Motor neuron (in vitro differentiated cells): Measurements from ENCODE around the gene TTLL8. TPM values are rescaled to one million over a fixed set of nuclear protein-coding genes. Genes with fewer than 3 reads are reported as not detected.

ENCODE experiments used
- ATAC-seq, 8 experiments: fragments of 200-7000 bp; cut with Tn5 transposase; replicated peaks in 6 of 8; 2 replicates each; pipeline ENCODE4 v1.8.0; 2021; ENCODE audit warnings: mild to moderate bottlenecking in 8 of 8, moderate library complexity in 8 of 8
- H3K27ac ChIP-seq, 2 donors: fragments of 250-450 bp; sonication (Bioruptor Pico); 2 replicates each; pipeline ENCODE4 v1.9.0; 2021; ENCODE audit warnings: antibody characterized with exemption in 2 of 2, mild to moderate bottlenecking in 2 of 2, moderate library complexity in 1 of 2
- H3K4me1 ChIP-seq, 2 donors: fragments of 250-450 bp; sonication (Bioruptor Pico); replicated peaks in 1 of 2; 2 replicates each; pipeline ENCODE4 v1.6.1; 2021; ENCODE audit warnings: antibody characterized with exemption in 2 of 2, mild to moderate bottlenecking in 2 of 2, moderate library complexity in 1 of 2
- H3K4me3 ChIP-seq, 5 donors: fragments of 250-450 bp; sonication (Bioruptor Pico); 2 replicates each; pipeline ENCODE4 v1.9.0; 2021; ENCODE audit warnings: antibody characterized with exemption in 5 of 5, mild to moderate bottlenecking in 5 of 5, moderate library complexity in 4 of 5
- WGBS, 10 experiments: fragments of 450-650 bp; shearing (Covaris generic); methylation state at CpG; one replicate each; pipeline ENCODE4 v1.0.0; 2022; 5-methylcytosine and 5-hydroxymethylcytosine counted together
- in situ Hi-C, 9 experiments: fragments of 400-800 bp; cut with MboI; loops; one replicate each; pipeline ENCODE4 v1.15.0; 2021; ENCODE audit warnings: low sequenced_read_pairs in 9 of 9, low pct_unique_long_range_greater_than_20kb in 2 of 9; ENCODE audit not compliant: unreplicated experiment in 9 of 9
- total RNA-seq, 8 experiments: library from RNA; unstranded; fragments of 300-600 nt; gene quantifications; 2 replicates each; pipeline versions ENCODE4 v1.2.3 to v1.2.4, GENCODE V29; 2022

TTLL8 gene
- total RNA-seq, 8 experiments from 2014 or later = 0.09 to 0.17 TPM; not detected in 6

GRCh38 chr22:49979587-49980264, 78.4 kb downstream of the TTLL8 start:
- peak in 2 of 8 experiments; percentile 7 to 17 for ATAC-seq
- H3K4me1 ChIP-seq = no peaks in the 10 kb centered on the region
- in situ Hi-C loops = no loop called here
- no peak overlapping the region for H3K27ac ChIP-seq
- 30 to 93% (median 52%) methylated on average over 3 to 7 of the region's 7 CpGs for WGBS, 10 experiments
- H3K4me3 ChIP-seq = no peak overlapping the region

GRCh38 chr22:49977578-49977977, 80.5 kb downstream of the TTLL8 start:
- in situ Hi-C loops = no loop called here
- ATAC-seq = no peak
- 54 to 100% (median 64%) methylated on average over 2 to 12 of the region's 14 CpGs; no CpG with 5 or more reads in 2 of the 10 experiments for WGBS, 10 experiments

DNA sequence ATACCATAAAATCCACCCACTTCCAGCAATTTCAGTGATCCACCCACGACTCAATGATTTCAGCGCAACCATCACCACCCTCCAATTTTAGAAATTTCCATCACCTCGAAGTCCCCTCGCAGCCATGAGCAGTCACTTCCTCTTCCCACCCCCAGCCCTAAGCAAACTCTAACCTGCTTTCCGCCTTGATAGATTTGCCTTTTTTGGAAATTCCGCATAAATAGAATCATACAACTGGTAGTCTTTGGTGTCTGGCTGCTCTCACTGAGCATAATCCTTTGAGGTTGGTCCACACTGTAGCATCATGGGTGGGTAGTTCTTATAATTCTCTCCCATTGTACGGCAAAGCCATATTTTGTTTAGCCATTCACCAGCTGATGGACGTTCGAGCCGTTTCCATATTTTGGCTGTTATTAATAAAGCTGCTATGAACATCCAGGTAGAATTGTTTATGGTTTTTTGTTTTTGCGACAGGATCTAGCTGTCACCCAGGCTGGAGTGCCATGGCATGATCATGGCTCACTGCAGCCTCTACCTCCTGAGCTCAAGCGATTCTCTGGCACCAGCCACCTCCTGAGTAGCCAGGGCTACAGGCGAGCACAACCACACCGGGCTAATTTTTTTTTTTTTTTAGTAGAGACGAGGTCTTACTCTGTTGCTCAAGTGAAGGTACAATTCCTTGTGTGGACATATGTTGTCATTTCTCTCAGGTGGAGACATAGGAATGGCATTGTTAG, 81.5 kb downstream of the TTLL8 start:
- ATAC-seq = peak in 4 of 8 experiments; percentile 13 to 55 (median 44)
- WGBS, 10 experiments = 13 to 73% (median 30%) methylated on average over 2 to 13 of the region's 15 CpGs; no CpG with 5 or more reads in 1 of the 10 experiments
- H3K27ac ChIP-seq = no peak overlapping the region
- no peak overlapping the region for H3K4me3 ChIP-seq
- H3K4me1 ChIP-seq = peaks cover 3 to 5% of the 10 kb centered on the region in 2 donors
- in situ Hi-C loops = no loop called here

More at GRCh38 chr22:49977578-49977977, 80.5 kb downstream of the TTLL8 start:
- Histone ChIP-seq H3K4me3 (no peak overlapping the region), H3K27ac (no peak overlapping the region), H3K4me1 (no peaks in the 10 kb centered on the region)

GRCh38 chr22:49975543-49976389, 82.3 kb downstream of the TTLL8 start:
- Histone ChIP-seq H3K4me3 (no peak overlapping the region), H3K4me1 (peaks cover 10 to 12% of the 10 kb centered on the region in 2 donors), H3K27ac (no peak overlapping the region)
- 0 to 40% (median 40%) methylated on average over 1 to 3 of the region's 17 CpGs; no CpG with 5 or more reads in 7 of the 10 experiments for WGBS, 10 experiments
- peak in 3 of 8 experiments; percentile 36 to 54 (median 43) for ATAC-seq
- in situ Hi-C loops = no loop called here

DNA sequence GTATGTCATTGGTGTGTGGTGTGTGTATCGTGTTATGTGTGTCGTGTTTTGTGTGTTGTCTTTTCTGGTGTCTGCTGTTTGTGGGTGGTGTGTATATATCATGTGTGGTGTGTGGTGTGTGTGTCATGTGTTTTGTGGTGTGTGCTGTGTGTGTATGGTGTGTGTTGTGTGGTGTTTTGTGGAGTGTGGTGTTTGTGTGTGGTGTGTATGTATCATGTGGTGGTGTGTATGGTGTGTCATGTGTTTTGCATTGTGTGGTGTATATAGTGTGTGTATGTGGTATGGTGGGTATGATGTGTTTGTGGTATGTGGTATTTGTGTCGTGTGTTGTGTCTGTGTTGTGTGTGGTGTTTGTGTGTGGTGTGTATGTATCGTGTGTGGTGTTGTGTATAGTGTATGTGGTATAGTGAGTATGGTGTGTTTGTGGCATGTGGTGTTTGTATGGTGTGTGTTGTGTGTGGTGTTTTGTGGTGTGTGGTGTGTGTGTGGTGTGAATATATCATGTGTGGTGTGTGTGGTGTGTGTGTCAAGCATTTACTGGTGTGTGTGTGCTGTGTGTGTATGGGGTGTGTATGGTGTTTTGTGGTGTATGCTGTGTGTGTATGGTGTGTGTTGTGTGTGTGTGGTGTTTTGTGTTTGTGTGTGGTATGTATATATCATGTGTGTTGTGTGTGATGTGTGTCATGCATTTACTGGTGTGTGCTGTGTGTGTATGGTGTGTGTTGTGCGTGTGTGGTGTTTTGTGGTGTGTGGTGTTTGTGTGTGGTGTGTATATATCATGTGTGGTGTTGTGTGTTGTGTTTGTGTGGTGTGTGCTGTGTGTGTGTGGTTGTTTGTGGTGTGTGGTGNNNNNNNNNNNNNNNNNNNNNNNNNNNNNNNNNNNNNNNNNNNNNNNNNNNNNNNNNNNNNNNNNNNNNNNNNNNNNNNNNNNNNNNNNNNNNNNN, 84.8 kb downstream of the TTLL8 start:
- in situ Hi-C loops = no loop called here

DNA sequence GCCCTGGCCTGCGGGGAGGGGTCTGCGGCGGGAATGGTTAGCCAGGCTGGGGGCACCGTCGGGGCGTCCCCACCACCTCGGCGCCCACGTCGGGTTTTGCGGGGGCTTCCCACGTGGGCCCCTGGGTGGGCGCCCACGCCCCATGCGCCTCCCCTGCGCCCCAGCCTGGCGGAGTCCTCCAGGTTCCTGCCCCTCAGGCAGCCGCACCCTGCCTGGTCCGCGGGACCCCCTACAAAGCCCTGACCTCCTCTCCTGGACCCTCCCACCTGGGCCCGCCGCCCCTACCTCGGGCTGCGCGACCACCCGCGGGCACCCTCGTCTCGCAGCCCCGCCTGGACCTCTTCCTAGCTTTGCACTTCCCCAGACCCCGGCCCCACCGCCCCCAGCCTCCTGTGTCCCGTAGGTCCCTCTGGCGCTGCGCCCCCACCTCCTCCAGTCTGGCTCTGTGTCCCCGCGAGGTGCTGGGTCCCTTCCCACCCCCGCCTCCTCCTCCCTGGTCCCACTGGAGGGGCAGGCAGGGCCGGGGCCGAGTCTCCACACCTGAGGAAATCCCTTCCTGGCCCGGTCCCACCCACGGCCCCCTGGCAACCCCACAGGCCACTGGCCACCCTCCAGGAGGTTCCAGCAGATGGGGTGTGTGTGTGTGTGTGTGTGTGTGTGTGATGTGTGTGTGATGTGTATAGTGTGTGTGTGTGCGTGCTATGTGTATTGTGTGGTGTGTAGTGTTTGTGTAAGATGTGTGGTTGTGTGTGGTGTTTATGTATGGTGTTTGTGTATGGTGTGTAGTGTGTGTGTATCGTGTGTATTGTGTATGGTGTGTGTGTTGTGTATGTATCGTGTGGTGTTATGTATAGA, 85.7 kb downstream of the TTLL8 start:
- H3K4me3 ChIP-seq = peak overlapping the region in 1 of 5 donors; percentile 35
- in situ Hi-C loops = no loop called here
- peaks cover 14 to 17% of the 10 kb centered on the region in 2 donors for H3K4me1 ChIP-seq
- 60 to 100% (median 100%) methylated on average over 1 to 2 of the region's 45 CpGs; no CpG with 5 or more reads in 4 of the 10 experiments for WGBS, 10 experiments
- no peak overlapping the region for H3K27ac ChIP-seq
- no peak for ATAC-seq

More for the DNA sequence above, 84.8 kb downstream of the TTLL8 start:
- WGBS, 10 experiments = 40 to 93% (median 79%) methylated on average over 1 to 5 of the region's 5 CpGs; no CpG with 5 or more reads in 2 of the 10 experiments
- Histone ChIP-seq H3K4me3 (no peak overlapping the region), H3K4me1 (peaks cover 14 to 17% of the 10 kb centered on the region in 2 donors), H3K27ac (no peak overlapping the region)
- no peak for ATAC-seq

- in situ Hi-C loops = no loop called here
- WGBS, 10 experiments = no CpG with 5 or more reads among the region's 81 CpGs
- Histone ChIP-seq H3K4me3 (peak overlapping the region; percentile 4 to 35 (median 22)), H3K27ac (peak overlapping the region; percentile 50 to 86), H3K4me1 (peaks cover 23% of the 10 kb centered on the region in 2 donors)
- peak; percentile 25 to 55 (median 42) for ATAC-seq
Measured at GRCh38 chr22:49971232-49972162, 86.6 kb downstream of the TTLL8 start.

DNA sequence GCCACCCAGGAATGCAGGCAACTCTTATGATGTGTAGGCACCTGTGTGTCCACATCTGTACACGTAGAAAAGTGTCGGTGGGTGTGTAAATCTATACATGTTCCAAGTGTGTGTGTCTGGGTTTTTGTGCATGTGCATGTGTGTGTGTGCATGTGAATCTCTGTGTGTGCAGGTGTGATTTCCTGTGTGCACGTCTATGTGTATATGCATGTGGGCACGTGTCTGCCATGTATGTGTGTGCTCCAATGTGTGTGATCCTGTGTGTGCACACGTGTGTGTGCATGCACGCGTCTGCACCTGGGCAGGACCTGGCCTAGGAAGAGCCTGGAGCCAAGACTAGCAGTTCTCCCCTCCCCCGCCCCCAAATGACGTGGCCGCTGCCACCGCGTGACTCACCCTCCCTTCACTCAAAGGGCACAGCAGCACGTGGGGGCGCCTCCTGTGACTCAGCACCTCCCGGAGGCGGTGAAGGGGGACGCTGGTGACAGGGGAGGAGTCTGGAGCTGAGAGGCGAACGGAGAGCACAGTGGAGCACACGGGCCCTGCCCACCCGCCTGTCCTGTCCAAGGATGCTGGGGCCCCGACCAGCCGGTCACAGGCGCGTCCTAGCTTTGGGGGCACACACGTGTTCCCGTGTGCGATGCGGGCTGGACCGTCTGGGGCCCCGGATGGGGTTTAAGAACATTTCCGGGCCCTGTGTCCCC, 87.4 kb downstream of the TTLL8 start:
- Histone ChIP-seq H3K27ac (peak overlapping the region; percentile 50 to 86), H3K4me1 (peaks cover 24% of the 10 kb centered on the region in 2 donors), H3K4me3 (peak overlapping the region; percentile 4 to 35 (median 22))
- WGBS, 10 experiments = 7 to 81% (median 73%) methylated on average over 1 to 5 of the region's 32 CpGs; no CpG with 5 or more reads in 5 of the 10 experiments
- peak; percentile 45 to 91 (median 86) for ATAC-seq
- in situ Hi-C loops = no loop called here

- peak overlapping the region; percentile 10 to 66 for H3K27ac ChIP-seq
- in situ Hi-C loops = no loop called here
- peak in 5 of 8 experiments; percentile 0 to 1 (median 0) for ATAC-seq
Measured at GRCh38 chr22:49969751-49970527, 88.2 kb downstream of the TTLL8 start.

More at GRCh38 chr22:49969751-49970527, 88.2 kb downstream of the TTLL8 start:
- no peak overlapping the region for H3K4me3 ChIP-seq
- 71 to 100% methylated on average over 1 of the region's 8 CpGs; no CpG with 5 or more reads in 8 of the 10 experiments for WGBS, 10 experiments
- peaks cover 24% of the 10 kb centered on the region in 2 donors for H3K4me1 ChIP-seq
